Natural killer cell (primary cell): Measurements from ENCODE around the gene C1QL1. TPM values are rescaled to one million over a fixed set of nuclear protein-coding genes. Genes with fewer than 3 reads are reported as not detected.

Experiments
- ATAC-seq, 3 donors: fragments of 150-1000 bp in 2 of 3; fragments of 200-7000 bp in 1 of 3; cut with Tn5 transposase; 1 replicate in 1 of 3; 2 replicates in 2 of 3; pipeline ENCODE4 v1.10.0; 2021; ENCODE audit warnings: mild to moderate bottlenecking in 2 of 3, moderate library complexity in 2 of 3
- DNase-seq, 2 donors: peaks; one replicate each; pipeline versions ENCODE4 v3.0.0 to v3.0.0-alpha.2; 2013 to 2021; ENCODE audit warnings: mixed read lengths in 1 of 2
- H3K27ac ChIP-seq: one replicate; pipeline ENCODE4 v1.5.1; 2013; ENCODE audit warnings: mild to moderate bottlenecking, low read length
- H3K27me3 ChIP-seq: one replicate; pipeline ENCODE4 v1.6.1; 2013; ENCODE audit warnings: low read length; ENCODE audit not compliant: control insufficient read depth, insufficient read depth
- H3K36me3 ChIP-seq: one replicate; pipeline ENCODE4 v1.6.1; 2013; ENCODE audit warnings: low read length; ENCODE audit not compliant: control insufficient read depth, insufficient read depth
- H3K4me1 ChIP-seq: one replicate; pipeline ENCODE4 v1.6.1; 2013; ENCODE audit warnings: low read length; ENCODE audit not compliant: control insufficient read depth, insufficient read depth
- H3K4me3 ChIP-seq: one replicate; pipeline ENCODE4 v1.5.1; 2013; ENCODE audit warnings: low read length
- H3K9me3 ChIP-seq: one replicate; pipeline ENCODE4 v1.6.1; 2013; ENCODE audit warnings: low read length; ENCODE audit not compliant: control insufficient read depth, insufficient read depth
- H3K27ac Mint-ChIP-seq, 2 donors: one replicate each; pipeline ENCODE4 v1.8.0; 2022; ENCODE audit warnings: mild to moderate bottlenecking in 2 of 2, mixed read lengths in 2 of 2, moderate library complexity in 1 of 2
- H3K27me3 Mint-ChIP-seq, 2 donors: one replicate each; pipeline ENCODE4 v1.8.0; 2022; ENCODE audit warnings: low read depth in 2 of 2, mixed read lengths in 2 of 2
- H3K36me3 Mint-ChIP-seq: one replicate; pipeline ENCODE4 v1.8.0; 2022; ENCODE audit warnings: mixed read lengths
- H3K4me1 Mint-ChIP-seq, 2 donors: one replicate each; pipeline ENCODE4 v1.8.0; 2022; ENCODE audit warnings: mixed read lengths in 2 of 2
- H3K4me3 Mint-ChIP-seq: one replicate; pipeline ENCODE4 v1.8.0; 2022; ENCODE audit warnings: mild to moderate bottlenecking, moderate library complexity, mixed read lengths
- H3K9me3 Mint-ChIP-seq, 2 donors: one replicate each; pipeline ENCODE4 v1.8.0; 2022; ENCODE audit warnings: mixed read lengths in 2 of 2
- CTCF ChIP-seq: fragments of 200-600 bp; IDR thresholded peaks from one replicate; pipeline ENCODE4 v1.8.0; 2022; ENCODE audit warnings: antibody characterized with exemption
- WGBS: methylation state at CpG from one replicate; pipeline ENCODE4 v1.1.7; 2013; ENCODE audit warnings: missing lambda C conversion rate; ENCODE audit not compliant: insufficient coverage; 5-methylcytosine and 5-hydroxymethylcytosine counted together
- intact Hi-C: fragments of 100-400 bp; cut with micrococcal nuclease; formaldehyde crosslinking; loops from one replicate; pipeline ENCODE4 v1.14.2; 2022
- total RNA-seq, 4 donors: library from RNA; stranded (reverse); fragments of 120-200 nt in 1 of 4; gene quantifications; one replicate each; pipeline versions ENCODE4 v1.2.3 to v1.2.4, GENCODE V29; 2013 to 2022

Gene C1QL1
- total RNA-seq, 3 donors from 2014 or later (not counting 1 experiment from before 2014, with no cell fraction given): not detected

GRCh38 chr17:44931376-44931775, 36.7 kb downstream of the C1QL1 start:
- no peaks in the 10 kb centered on the region for H3K4me1 Mint-ChIP-seq
- Histone ChIP-seq H3K27ac (no peak overlapping the region), H3K4me3 (no peak overlapping the region), H3K9me3 (no peaks in the 10 kb centered on the region), H3K27me3 (no peaks in the 10 kb centered on the region), H3K4me1 (no peaks in the 10 kb centered on the region), H3K36me3 (no peaks in the 10 kb centered on the region)
- no peaks in the 10 kb centered on the region for H3K9me3 Mint-ChIP-seq
- ATAC-seq (no peak), DNase-seq (no peak)
- WGBS: 94% methylated on average over 5 of the region's 5 CpGs
- no peak overlapping the region for H3K27ac Mint-ChIP-seq
- no peak overlapping the region for H3K4me3 Mint-ChIP-seq
- TF ChIP-seq CTCF: no peak
- H3K27me3 Mint-ChIP-seq: no peaks in the 10 kb centered on the region
- no peaks in the 10 kb centered on the region for H3K36me3 Mint-ChIP-seq
- intact Hi-C loops: no loop called here

- Histone ChIP-seq H3K27ac (no peak overlapping the region), H3K4me1 (no peaks in the 10 kb centered on the region), H3K36me3 (no peaks in the 10 kb centered on the region), H3K27me3 (no peaks in the 10 kb centered on the region), H3K4me3 (no peak overlapping the region), H3K9me3 (no peaks in the 10 kb centered on the region)
- Mint-ChIP-seq H3K4me3 (no peak overlapping the region), H3K4me1 (no peaks in the 10 kb centered on the region), H3K9me3 (no peaks in the 10 kb centered on the region), H3K36me3 (no peaks in the 10 kb centered on the region), H3K27me3 (no peaks in the 10 kb centered on the region), H3K27ac (no peak overlapping the region)
- no peak for TF ChIP-seq CTCF
- ATAC-seq: no peak
- 96% methylated on average over 6 of the region's 6 CpGs for WGBS
- DNase-seq: no peak
- intact Hi-C loops: no loop called here
These were observed 37.4 kb downstream of the C1QL1 start for GRCh38 chr17:44930667-44931066.

- H3K4me1 ChIP-seq: no peaks in the 10 kb centered on the region
- H3K4me3 ChIP-seq: no peak overlapping the region
- no peak for TF ChIP-seq CTCF
- no peaks in the 10 kb centered on the region for H3K36me3 Mint-ChIP-seq
- no peaks in the 10 kb centered on the region for H3K27me3 Mint-ChIP-seq
- no peaks in the 10 kb centered on the region for H3K4me1 Mint-ChIP-seq
- no peak overlapping the region for H3K27ac Mint-ChIP-seq
- no peaks in the 10 kb centered on the region for H3K9me3 ChIP-seq
- no peak overlapping the region for H3K4me3 Mint-ChIP-seq
- ATAC-seq: no peak
- H3K36me3 ChIP-seq: no peaks in the 10 kb centered on the region
- H3K27me3 ChIP-seq: no peaks in the 10 kb centered on the region
- WGBS: 91% methylated on average over 7 of the region's 7 CpGs
- no peaks in the 10 kb centered on the region for H3K9me3 Mint-ChIP-seq
- intact Hi-C loops: no loop called here
- no peak for DNase-seq
- no peak overlapping the region for H3K27ac ChIP-seq
These were observed 39.0 kb downstream of the C1QL1 start for GRCh38 chr17:44928950-44929720.

- ATAC-seq: no peak
- Histone ChIP-seq H3K4me1 (no peaks in the 10 kb centered on the region), H3K27ac (no peak overlapping the region), H3K9me3 (no peaks in the 10 kb centered on the region), H3K27me3 (no peaks in the 10 kb centered on the region), H3K4me3 (no peak overlapping the region), H3K36me3 (no peaks in the 10 kb centered on the region)
- whole genome bisulfite sequencing: 97% methylated on average over 15 of the region's 15 CpGs
- H3K9me3 Mint-ChIP-seq: no peaks in the 10 kb centered on the region
- no peaks in the 10 kb centered on the region for H3K4me1 Mint-ChIP-seq
- no peaks in the 10 kb centered on the region for H3K27me3 Mint-ChIP-seq
- intact Hi-C loops: no loop called here
- TF ChIP-seq CTCF: no peak
- no peaks in the 10 kb centered on the region for H3K36me3 Mint-ChIP-seq
- no peak overlapping the region for H3K27ac Mint-ChIP-seq
- no peak overlapping the region for H3K4me3 Mint-ChIP-seq
- DNase-seq: no peak
These were observed 40.0 kb downstream of the C1QL1 start for GRCh38 chr17:44928136-44928535.
